Thyroid gland (tissue), 4 donors: Measurements from ENCODE around the gene PXDN. TPM values are rescaled to one million over a fixed set of nuclear protein-coding genes. Genes with fewer than 3 reads are reported as not detected.
"Not testable (repeated sequence)": the region's sequence is repeated elsewhere in the genome, so short reads cannot be mapped to it uniquely, and the experiment has no call there.

ENCODE experiments used
- DNase-seq, 2 donors: peaks; one replicate each; pipeline ENCODE4 v3.0.0-alpha.2; 2019
- H3K27ac ChIP-seq, 3 donors: fragments of 200-600 bp; sonication (generic); 1 replicate in 2 of 3; 2 replicates in 1 of 3; pipeline ENCODE4 v1.5.1; 2016 to 2019; ENCODE audit warnings: mild to moderate bottlenecking in 1 of 3, moderate library complexity in 1 of 3
- H3K27me3 ChIP-seq: fragments of 200-600 bp; sonication (generic); one replicate; pipeline ENCODE4 v1.5.1; 2019
- H3K36me3 ChIP-seq, 2 donors: fragments of 200-600 bp; sonication (generic); one replicate each; pipeline ENCODE4 v1.5.1; 2016 to 2019
- H3K4me1 ChIP-seq, 2 donors: fragments of 200-600 bp; sonication (generic); one replicate each; pipeline ENCODE4 v1.5.1; 2017 to 2019
- H3K4me3 ChIP-seq, 3 donors: fragments of 200-600 bp; sonication (generic); replicated peaks in 1 of 3; 1 replicate in 2 of 3; 2 replicates in 1 of 3; pipeline ENCODE4 v1.5.1; 2016; ENCODE audit warnings: mild to moderate bottlenecking in 1 of 3
- H3K9me3 ChIP-seq: fragments of 200-600 bp; sonication (generic); one replicate; pipeline ENCODE4 v1.5.1; 2017
- POLR2A ChIP-seq, 2 donors: fragments of 450-650 bp; IDR thresholded peaks; one replicate each; pipeline ENCODE4 v1.6.1; 2017; ENCODE audit warnings: antibody characterized with exemption in 2 of 2, mild to moderate bottlenecking in 2 of 2, moderate library complexity in 1 of 2
- WGBS, 2 donors: methylation state at CpG; one replicate each; pipeline ENCODE4 v1.1.5; 2017; 5-methylcytosine and 5-hydroxymethylcytosine counted together
- intact Hi-C: fragments of 100-400 bp; cut with DNase I; formaldehyde crosslinking; loops from one replicate; pipeline ENCODE4 v1.15.1; 2023
- total RNA-seq, 4 donors: library from RNA; depleted of rRNA; stranded (reverse); fragments of >200 nt; gene quantifications; one replicate each; pipeline ENCODE4 v1.2.3, GENCODE V29; 2016
- TF ChIP-seq, protein P1 (sequence below), 6 experiments: fragments of 200-600 bp in 3 of 6; fragments of 450-650 bp in 3 of 6; sonication (generic) in 3 of 6; IDR thresholded peaks; one replicate each; pipeline ENCODE4 v1.5.1; 2016 to 2019; ENCODE audit warnings: antibody characterized with exemption in 6 of 6, mild to moderate bottlenecking in 2 of 6, inconsistent platforms in 1 of 6, moderate library complexity in 1 of 6

Gene PXDN
- total RNA-seq, 4 donors from 2014 or later, result 6.9 to 17.3 (median 13.6) TPM

DNA sequence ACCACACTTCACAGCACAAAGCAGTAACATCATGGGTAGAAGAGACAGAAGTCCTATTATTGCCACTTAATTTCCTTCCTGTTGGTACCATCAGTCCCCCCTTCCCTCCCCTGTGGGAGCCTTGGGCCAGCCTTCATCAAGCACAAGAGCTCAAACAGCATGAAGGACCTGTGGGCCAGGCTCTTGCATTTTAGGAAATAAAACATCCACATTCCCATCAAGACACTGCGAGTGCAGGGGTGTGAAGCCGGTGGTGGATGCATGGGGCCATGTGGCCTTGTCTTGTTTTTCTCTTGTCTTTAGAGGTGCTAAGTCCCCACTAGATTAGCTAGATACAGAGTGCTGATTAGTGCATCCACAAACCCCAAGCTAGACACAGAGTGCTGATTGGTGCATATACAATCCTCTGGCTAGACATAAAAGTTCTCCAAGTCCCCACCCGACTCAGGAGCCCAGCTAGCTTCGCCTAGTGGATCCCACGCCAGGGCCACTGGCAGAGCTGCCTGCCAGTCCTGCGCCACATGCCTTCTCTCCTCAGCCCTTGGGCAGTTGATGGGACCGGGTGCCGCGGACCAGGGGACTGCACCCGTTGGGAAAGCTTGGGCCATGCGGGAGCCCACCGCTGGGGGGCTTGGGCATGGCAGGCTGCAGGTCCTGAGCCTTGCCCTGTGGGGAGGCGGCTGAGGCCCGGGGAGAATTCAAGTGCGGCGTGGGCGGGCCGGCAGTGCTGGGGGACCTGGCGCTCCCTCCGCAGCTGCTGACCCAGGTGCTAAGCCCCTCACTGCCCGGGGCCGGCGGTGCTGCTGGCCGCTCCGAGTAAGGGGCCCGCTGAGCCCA lies 14.7 kb upstream of the PXDN start:
- intact Hi-C loops, result no loop called here
- no peak overlapping the region for H3K27ac ChIP-seq
- no peaks in the 10 kb centered on the region for H3K27me3 ChIP-seq
- DNase-seq, result no peak
- WGBS, 2 donors, result 94 to 95% methylated on average over 6 to 20 of the region's 26 CpGs
- H3K4me1 ChIP-seq, result no peaks in the 10 kb centered on the region
- no peaks in the 10 kb centered on the region for H3K9me3 ChIP-seq
- H3K36me3 ChIP-seq, result no peaks in the 10 kb centered on the region
- TF ChIP-seq POLR2A (IDR thresholded peaks at IDR 0.05), result no peak
- TF ChIP-seq, protein P1, sequence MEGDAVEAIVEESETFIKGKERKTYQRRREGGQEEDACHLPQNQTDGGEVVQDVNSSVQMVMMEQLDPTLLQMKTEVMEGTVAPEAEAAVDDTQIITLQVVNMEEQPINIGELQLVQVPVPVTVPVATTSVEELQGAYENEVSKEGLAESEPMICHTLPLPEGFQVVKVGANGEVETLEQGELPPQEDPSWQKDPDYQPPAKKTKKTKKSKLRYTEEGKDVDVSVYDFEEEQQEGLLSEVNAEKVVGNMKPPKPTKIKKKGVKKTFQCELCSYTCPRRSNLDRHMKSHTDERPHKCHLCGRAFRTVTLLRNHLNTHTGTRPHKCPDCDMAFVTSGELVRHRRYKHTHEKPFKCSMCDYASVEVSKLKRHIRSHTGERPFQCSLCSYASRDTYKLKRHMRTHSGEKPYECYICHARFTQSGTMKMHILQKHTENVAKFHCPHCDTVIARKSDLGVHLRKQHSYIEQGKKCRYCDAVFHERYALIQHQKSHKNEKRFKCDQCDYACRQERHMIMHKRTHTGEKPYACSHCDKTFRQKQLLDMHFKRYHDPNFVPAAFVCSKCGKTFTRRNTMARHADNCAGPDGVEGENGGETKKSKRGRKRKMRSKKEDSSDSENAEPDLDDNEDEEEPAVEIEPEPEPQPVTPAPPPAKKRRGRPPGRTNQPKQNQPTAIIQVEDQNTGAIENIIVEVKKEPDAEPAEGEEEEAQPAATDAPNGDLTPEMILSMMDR (IDR thresholded peaks at IDR 0.05), result no peak
- no peak overlapping the region for H3K4me3 ChIP-seq

DNA sequence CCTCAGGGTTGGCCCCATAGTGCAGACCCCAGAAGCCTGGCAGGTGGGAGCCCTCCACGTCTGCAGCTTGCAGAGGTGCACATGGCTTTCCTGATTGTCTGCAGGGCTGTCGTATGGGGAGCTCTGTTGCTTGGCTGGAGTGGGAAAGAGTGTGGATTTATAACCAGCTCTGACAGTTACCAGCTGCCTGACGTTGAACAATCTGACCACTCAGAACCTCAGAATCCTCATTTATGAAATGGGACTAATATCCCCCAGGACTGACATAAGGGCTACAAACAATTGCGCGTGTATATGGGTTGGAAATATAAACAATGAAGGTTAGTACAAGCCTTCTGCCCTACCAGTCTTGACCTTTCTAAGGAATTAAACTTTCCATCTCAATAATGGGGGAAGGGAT lies 13.9 kb upstream of the PXDN start:
- no peak overlapping the region for H3K27ac ChIP-seq
- H3K9me3 ChIP-seq, result no peaks in the 10 kb centered on the region
- no peaks in the 10 kb centered on the region for H3K27me3 ChIP-seq
- TF ChIP-seq, protein P1 (IDR thresholded peaks at IDR 0.05), result no peak
- no peak for TF ChIP-seq POLR2A (IDR thresholded peaks at IDR 0.05)
- intact Hi-C loops, result no loop called here
- no peak for DNase-seq
- H3K4me1 ChIP-seq, result no peaks in the 10 kb centered on the region
- 89 to 91% methylated on average over 5 of the region's 5 CpGs for WGBS, 2 donors
- H3K36me3 ChIP-seq, result no peaks in the 10 kb centered on the region
- no peak overlapping the region for H3K4me3 ChIP-seq

DNA sequence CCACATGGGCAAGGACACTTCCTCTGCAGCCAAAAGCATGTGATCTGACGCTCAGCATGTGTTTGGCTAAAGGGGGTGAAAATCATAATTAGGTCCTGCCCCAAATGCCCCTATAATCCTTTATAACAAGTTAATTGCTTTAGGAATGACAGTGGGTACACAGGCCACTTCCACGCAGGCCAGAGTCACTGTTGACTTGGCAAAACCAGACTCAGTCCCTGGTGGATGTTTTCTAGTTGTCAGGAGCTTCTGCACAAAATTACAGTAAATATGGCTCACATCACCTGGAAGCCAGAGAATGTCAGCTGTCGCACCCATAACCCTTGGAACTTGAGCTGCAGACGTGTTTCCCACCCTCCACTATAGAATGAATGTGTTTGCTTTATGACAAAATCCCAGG lies 13.3 kb upstream of the PXDN start:
- Histone ChIP-seq H3K4me3 (no peak overlapping the region), H3K27ac (no peak overlapping the region), H3K27me3 (no peaks in the 10 kb centered on the region), H3K36me3 (no peaks in the 10 kb centered on the region), H3K4me1 (no peaks in the 10 kb centered on the region), H3K9me3 (no peaks in the 10 kb centered on the region)
- DNase-seq, result no peak
- TF ChIP-seq, protein P1 (IDR thresholded peaks at IDR 0.05), result no peak
- no peak for TF ChIP-seq POLR2A (IDR thresholded peaks at IDR 0.05)
- intact Hi-C loops, result no loop called here
- 95 to 100% methylated on average over 4 of the region's 4 CpGs for WGBS, 2 donors

DNA sequence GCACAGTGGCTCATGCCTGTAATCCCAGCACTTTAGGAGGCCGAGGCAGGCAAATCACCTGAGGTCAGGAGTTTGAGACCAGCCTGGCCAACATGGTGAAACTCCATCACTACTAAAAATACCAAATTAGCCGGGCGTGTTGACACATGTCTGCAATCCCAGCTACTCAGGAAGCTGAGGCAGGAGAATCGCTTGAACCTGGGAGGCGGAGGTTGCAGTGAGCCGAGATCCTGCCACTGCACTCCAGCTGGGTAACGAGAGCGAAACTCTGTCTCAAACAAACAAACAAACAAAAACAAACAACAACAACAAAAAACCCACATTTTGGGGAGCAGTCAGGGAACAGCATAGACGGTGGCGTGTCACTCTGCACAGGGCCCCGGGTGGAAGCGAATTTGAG lies 12.8 kb upstream of the PXDN start:
- H3K4me1 ChIP-seq, H3K36me3 ChIP-seq, H3K9me3 ChIP-seq, H3K27ac ChIP-seq, H3K4me3 ChIP-seq, intact Hi-C loops, DNase-seq, H3K27me3 ChIP-seq: not testable (repeated sequence)
- WGBS, 2 donors, result 91 to 94% methylated on average over 12 of the region's 12 CpGs

DNA sequence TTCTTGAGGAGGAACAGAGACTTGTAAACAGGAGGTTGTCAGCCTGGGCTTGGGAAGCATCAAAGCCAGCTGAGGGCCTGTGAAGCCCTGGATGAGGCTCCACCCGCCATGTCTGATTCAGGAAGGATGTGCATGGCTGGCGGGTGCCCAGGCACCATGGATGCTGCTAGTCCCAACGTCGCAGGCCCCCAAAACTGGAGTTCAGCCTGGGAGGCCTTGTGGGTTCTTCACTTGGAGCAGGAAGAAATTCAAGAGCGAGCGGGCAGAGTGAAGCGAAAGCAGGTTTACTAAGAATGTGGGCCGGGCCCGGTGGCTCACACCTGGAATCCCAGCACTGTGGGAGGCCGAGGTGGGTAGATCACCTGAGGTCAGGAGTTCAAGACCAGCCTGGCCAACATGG lies 12.1 kb upstream of the PXDN start:
- Histone ChIP-seq H3K36me3 (no peaks in the 10 kb centered on the region), H3K4me1 (no peaks in the 10 kb centered on the region), H3K27me3 (no peaks in the 10 kb centered on the region), H3K9me3 (no peaks in the 10 kb centered on the region), H3K27ac (no peak overlapping the region), H3K4me3 (no peak overlapping the region)
- WGBS, 2 donors, result 93 to 95% methylated on average over 10 of the region's 10 CpGs
- no peak for TF ChIP-seq POLR2A (IDR thresholded peaks at IDR 0.05)
- TF ChIP-seq, protein P1 (IDR thresholded peaks at IDR 0.05), result no peak
- intact Hi-C loops, result no loop called here
- no peak for DNase-seq
